Fibroblast of skin of left quadriceps (primary cell): ENCODE data around the gene TTC6.

ENCODE experiments used
- DNase-seq, 2 experiments: peaks; one replicate each; pipeline ENCODE4 v3.0.0-alpha.2; 2013; ENCODE audit warnings: low read depth in 2 of 2

Gene TTC6

GRCh38 chr14:37625597-37626595, 30.5 kb downstream of the TTC6 start:
- no peak for DNase-seq

- no peak for DNase-seq
Measured at GRCh38 chr14:37637341-37637740, 41.9 kb downstream of the TTC6 start.

GRCh38 chr14:37638599-37638998, 43.2 kb downstream of the TTC6 start:
- DNase-seq = no peak

GRCh38 chr14:37641117-37641516, 45.7 kb downstream of the TTC6 start:
- DNase-seq = no peak

- DNase-seq = no peak
Measured at GRCh38 chr14:37642125-37642524, 46.7 kb downstream of the TTC6 start.

- no peak for DNase-seq
Measured at GRCh38 chr14:37643701-37644100, 48.3 kb downstream of the TTC6 start.
